Testis (tissue), 2 donors: Measurements from ENCODE around the gene GSG1.

Experiments used
- POLR2A ChIP-seq: fragments of 450-650 bp; IDR thresholded peaks from one replicate; pipeline ENCODE4 v1.6.1; 2017; ENCODE audit warnings: antibody characterized with exemption, mild to moderate bottlenecking, moderate library complexity
- TF ChIP-seq, protein P1 (sequence below), 3 experiments: fragments of 450-650 bp in 2 of 3; fragments of 200-600 bp in 1 of 3; sonication (generic) in 1 of 3; IDR thresholded peaks; one replicate each; pipeline ENCODE4 v1.5.1; 2016 to 2019; ENCODE audit warnings: antibody characterized with exemption in 3 of 3, mild to moderate bottlenecking in 2 of 3, moderate library complexity in 1 of 3

DNA sequence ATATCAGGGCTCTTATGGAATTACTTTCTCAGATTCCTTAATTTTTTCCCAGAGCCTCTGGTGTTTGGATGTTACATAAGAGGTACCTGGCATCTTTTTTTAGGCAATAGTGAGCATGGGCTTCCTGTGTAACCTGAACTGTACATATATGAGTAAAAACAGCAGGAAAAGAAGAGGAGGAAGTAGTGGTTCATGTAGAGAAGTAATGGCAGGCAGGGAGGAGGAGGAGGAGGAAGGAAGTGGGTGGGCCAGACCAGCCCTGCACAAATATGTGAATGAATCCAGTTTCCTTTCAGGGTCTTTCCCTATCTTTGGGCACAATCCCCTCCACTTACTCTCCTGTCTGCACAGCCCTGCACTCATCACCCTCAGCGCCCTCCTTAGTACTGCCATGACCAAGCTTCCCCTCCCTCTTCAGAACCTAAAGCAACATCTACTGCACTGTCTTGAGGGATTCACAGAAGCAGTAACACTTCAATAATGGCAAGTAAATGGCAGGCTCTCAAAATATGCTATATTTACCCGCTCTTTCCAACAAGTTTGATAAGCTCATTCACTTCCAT, 40.9 kb upstream of the GSG1 start:
- TF ChIP-seq POLR2A = no peak
- TF ChIP-seq, protein P1, sequence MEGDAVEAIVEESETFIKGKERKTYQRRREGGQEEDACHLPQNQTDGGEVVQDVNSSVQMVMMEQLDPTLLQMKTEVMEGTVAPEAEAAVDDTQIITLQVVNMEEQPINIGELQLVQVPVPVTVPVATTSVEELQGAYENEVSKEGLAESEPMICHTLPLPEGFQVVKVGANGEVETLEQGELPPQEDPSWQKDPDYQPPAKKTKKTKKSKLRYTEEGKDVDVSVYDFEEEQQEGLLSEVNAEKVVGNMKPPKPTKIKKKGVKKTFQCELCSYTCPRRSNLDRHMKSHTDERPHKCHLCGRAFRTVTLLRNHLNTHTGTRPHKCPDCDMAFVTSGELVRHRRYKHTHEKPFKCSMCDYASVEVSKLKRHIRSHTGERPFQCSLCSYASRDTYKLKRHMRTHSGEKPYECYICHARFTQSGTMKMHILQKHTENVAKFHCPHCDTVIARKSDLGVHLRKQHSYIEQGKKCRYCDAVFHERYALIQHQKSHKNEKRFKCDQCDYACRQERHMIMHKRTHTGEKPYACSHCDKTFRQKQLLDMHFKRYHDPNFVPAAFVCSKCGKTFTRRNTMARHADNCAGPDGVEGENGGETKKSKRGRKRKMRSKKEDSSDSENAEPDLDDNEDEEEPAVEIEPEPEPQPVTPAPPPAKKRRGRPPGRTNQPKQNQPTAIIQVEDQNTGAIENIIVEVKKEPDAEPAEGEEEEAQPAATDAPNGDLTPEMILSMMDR (IDR thresholded peaks at IDR 0.05) = no peak
